Measurements from ENCODE around the gene NOP58. TPM values are rescaled to one million over a fixed set of nuclear protein-coding genes. Genes with fewer than 3 reads are reported as not detected.

NOP58 gene
- total RNA-seq, 4 donors from 2014 or later = 35.2 to 69.1 (median 64.5) TPM

- TF ChIP-seq CTCF (IDR thresholded peaks at IDR 0.05; ENCODE audit: low read depth) = no peak
These were observed 48.6 kb downstream of the NOP58 start for GRCh38 chr2:202314116-202314515.

DNA sequence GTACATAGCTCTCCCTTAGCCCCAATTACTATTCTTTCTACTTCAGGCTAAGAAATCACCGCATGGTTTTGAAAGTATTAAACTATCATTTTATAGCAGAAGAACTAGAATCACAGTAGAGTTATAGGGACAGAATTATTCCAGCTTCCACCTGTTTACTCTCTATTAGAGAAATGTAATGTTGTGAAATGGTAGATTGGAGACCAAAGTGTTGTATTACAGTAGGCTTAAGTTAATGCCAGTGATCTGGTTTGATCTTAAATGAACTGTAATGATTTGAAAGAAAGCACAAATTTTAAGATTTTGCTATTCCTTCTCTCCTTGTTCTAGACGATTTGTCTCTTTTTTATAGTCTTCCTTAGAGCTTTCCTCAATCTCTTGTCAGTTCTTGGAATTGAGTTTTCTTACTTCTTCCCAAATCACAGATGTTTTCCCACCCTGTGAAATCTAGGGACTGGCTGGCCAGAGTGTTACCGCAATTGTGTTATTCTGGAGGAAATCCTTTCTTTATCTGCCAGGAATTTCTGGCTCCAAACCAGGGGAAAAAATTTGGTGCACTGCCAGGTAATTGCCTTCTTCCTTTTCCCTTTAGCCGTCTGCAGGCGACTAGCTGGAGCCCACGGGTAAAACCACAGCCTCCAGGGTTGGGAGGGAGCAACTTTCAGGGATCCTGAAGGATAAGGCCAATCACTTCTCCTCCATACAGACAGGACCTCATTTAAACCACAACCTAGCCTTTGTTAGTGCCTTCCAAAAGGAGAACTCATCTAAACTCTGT lies 51.7 kb downstream of the NOP58 start:
- no peak for TF ChIP-seq CTCF (IDR thresholded peaks at IDR 0.05; ENCODE audit: low read depth)

DNA sequence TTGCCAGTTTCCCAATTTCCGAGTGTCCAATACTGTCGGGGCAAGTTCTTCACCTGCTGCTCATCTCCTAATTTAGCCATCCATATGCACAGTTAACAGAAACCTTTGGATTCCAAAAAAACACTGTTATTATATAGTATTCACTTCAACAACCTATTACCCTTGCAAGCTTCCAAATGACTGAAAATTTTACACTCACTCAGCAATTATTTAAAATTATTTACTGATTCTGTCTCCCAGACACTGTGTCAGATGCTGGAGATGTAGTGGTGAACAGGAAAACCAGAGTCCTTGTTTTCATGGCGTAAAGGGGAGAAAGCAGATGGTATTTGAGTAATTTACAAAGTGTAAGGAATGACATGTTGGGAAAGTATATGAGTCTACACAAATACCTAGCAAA lies 56.9 kb downstream of the NOP58 start:
- no peak for TF ChIP-seq CTCF (IDR thresholded peaks at IDR 0.05; ENCODE audit: low read depth)

DNA sequence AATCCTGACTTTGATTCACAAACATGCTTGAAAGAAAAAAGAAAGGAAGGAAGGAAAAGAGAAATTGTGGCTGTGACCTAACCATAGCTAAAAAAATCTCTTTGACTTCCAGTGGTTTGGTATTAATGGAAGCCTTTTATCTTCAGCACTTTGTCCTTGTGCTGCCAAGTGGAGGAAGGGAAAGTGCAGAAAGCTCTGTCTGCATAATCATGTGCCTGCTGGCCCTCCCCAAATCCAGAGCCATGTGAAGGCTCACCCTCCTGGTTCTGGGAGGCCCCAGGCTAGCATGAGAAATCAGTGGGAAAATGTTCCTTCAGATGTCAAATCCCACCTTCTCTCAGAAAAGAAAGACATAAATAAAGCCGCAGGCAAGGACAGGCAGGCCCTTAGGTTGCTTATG lies 62.3 kb downstream of the NOP58 start:
- TF ChIP-seq CTCF (IDR thresholded peaks at IDR 0.05; ENCODE audit: low read depth) = no peak

- no peak for TF ChIP-seq CTCF (IDR thresholded peaks at IDR 0.05; ENCODE audit: low read depth)
These were observed 70.4 kb downstream of the NOP58 start for GRCh38 chr2:202335791-202336467.

- TF ChIP-seq CTCF (IDR thresholded peaks at IDR 0.05; ENCODE audit: low read depth) = no peak
These were observed 71.6 kb downstream of the NOP58 start for GRCh38 chr2:202337151-202337550.

GRCh38 chr2:202337706-202338346 lies 72.3 kb downstream of the NOP58 start:
- TF ChIP-seq CTCF (IDR thresholded peaks at IDR 0.05; ENCODE audit: low read depth) = no peak

Data from subcutaneous adipose tissue (tissue), 4 donors.